Lower lobe of right lung (tissue), 2 donors: ENCODE results near the gene PROSER2. TPM values are rescaled to one million over a fixed set of nuclear protein-coding genes. Genes with fewer than 3 reads are reported as not detected.

Experiments
- ATAC-seq, 2 donors: fragments of 200-7000 bp; cut with Tn5 transposase; one replicate each; pipeline ENCODE4 v1.9.1; 2020 to 2022; ENCODE audit warnings: mild to moderate bottlenecking in 2 of 2, moderate library complexity in 2 of 2
- DNase-seq: peaks from one replicate; pipeline ENCODE4 v3.0.0-alpha.2; 2020
- H3K27ac ChIP-seq: fragments of 200-600 bp; one replicate; pipeline ENCODE4 v1.8.0; 2022
- H3K27me3 ChIP-seq: fragments of 200-600 bp; one replicate; pipeline ENCODE4 v1.8.0; 2022; ENCODE audit warnings: low read depth
- H3K36me3 ChIP-seq: fragments of 200-600 bp; one replicate; pipeline ENCODE4 v1.8.0; 2022; ENCODE audit warnings: mild to moderate bottlenecking
- H3K4me1 ChIP-seq: fragments of 200-600 bp; one replicate; pipeline ENCODE4 v1.8.0; 2022
- H3K4me3 ChIP-seq: fragments of 200-600 bp; one replicate; pipeline ENCODE4 v1.8.0; 2022; ENCODE audit warnings: mild to moderate bottlenecking
- H3K9me3 ChIP-seq: fragments of 200-600 bp; one replicate; pipeline ENCODE4 v1.8.0; 2022
- CTCF ChIP-seq: fragments of 200-600 bp; IDR thresholded peaks from one replicate; pipeline ENCODE4 v1.8.0; 2022; ENCODE audit warnings: antibody characterized with exemption, mild to moderate bottlenecking
- intact Hi-C: fragments of 100-400 bp; cut with DNase I; formaldehyde crosslinking; loops from one replicate; pipeline ENCODE4 v1.11.0; 2022
- total RNA-seq: library from RNA; stranded (reverse); fragmentation: NEBNext Ultra II Directional; extraction: Animal tissue kit (Norgen Biotek cat#: 25700); gene quantifications from one replicate; pipeline ENCODE4 v1.2.1, GENCODE V29; 2021
- donor health status: DM: no; HTN: yes; CAD: no; lungs with severe emphysema.

PROSER2 gene
- total RNA-seq, 1 donor from 2014 or later, result 18.0 TPM

- H3K27ac ChIP-seq, result no peak overlapping the region
- ATAC-seq, result no peak
- H3K36me3 ChIP-seq, result peaks cover 42% of the 10 kb centered on the region
- no peak for DNase-seq
- intact Hi-C loops, result no loop called here
- no peaks in the 10 kb centered on the region for H3K9me3 ChIP-seq
- peaks cover 15% of the 10 kb centered on the region for H3K4me1 ChIP-seq
- no peaks in the 10 kb centered on the region for H3K27me3 ChIP-seq
- no peak overlapping the region for H3K4me3 ChIP-seq
- TF ChIP-seq CTCF, result no peak
Measured at GRCh38 chr10:11869219-11869618, 46.1 kb downstream of the PROSER2 start.

- TF ChIP-seq CTCF, result no peak
- Histone ChIP-seq H3K9me3 (no peaks in the 10 kb centered on the region), H3K4me1 (peaks cover 22% of the 10 kb centered on the region), H3K36me3 (peaks cover 42% of the 10 kb centered on the region), H3K27me3 (no peaks in the 10 kb centered on the region), H3K27ac (no peak overlapping the region), H3K4me3 (no peak overlapping the region)
- ATAC-seq (no peak), DNase-seq (no peak)
- intact Hi-C loops, result no loop called here
Measured at GRCh38 chr10:11869743-11870460, 46.7 kb downstream of the PROSER2 start.

GRCh38 chr10:11870461-11870780 is 47.3 kb downstream of the PROSER2 start:
- Histone ChIP-seq H3K4me1 (peaks cover 27% of the 10 kb centered on the region), H3K27ac (no peak overlapping the region), H3K27me3 (no peaks in the 10 kb centered on the region), H3K36me3 (peaks cover 41% of the 10 kb centered on the region), H3K9me3 (no peaks in the 10 kb centered on the region), H3K4me3 (no peak overlapping the region)
- ATAC-seq (no peak), DNase-seq (no peak)
- TF ChIP-seq CTCF, result no peak
- intact Hi-C loops, result no loop called here

DNA sequence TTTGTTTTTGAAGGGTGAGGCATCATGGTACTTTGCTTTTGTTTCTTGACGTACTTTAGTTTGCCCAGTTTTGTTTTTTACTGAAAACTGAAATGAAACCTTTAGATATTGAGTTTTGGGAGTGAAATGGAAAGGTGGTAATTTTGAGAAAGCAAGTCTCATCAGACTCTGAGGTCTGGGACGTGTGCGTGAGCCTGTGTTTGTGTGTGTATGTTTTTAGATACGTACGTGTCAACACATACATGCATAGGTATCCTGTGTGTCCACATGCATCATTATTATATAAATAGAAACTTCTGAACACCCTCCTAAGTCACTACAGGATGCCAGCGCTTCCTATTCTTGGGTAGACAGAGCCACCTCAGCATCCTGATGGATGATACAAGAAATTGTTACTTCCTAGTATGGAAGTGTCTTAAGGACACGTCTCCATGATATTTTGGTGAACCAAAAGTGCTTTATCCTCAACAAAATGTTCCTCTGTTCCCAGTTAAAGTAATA is 47.8 kb downstream of the PROSER2 start:
- H3K4me1 ChIP-seq, result peaks cover 33% of the 10 kb centered on the region
- H3K9me3 ChIP-seq, result no peaks in the 10 kb centered on the region
- no peaks in the 10 kb centered on the region for H3K27me3 ChIP-seq
- peaks cover 36% of the 10 kb centered on the region for H3K36me3 ChIP-seq
- no peak for ATAC-seq
- H3K4me3 ChIP-seq, result no peak overlapping the region
- TF ChIP-seq CTCF, result no peak
- H3K27ac ChIP-seq, result no peak overlapping the region
- intact Hi-C loops, result no loop called here
- no peak for DNase-seq

- ATAC-seq (no peak), DNase-seq (no peak)
- Histone ChIP-seq H3K27me3 (no peaks in the 10 kb centered on the region), H3K9me3 (no peaks in the 10 kb centered on the region), H3K4me3 (no peak overlapping the region), H3K27ac (no peak overlapping the region), H3K36me3 (peaks cover 34% of the 10 kb centered on the region), H3K4me1 (peaks cover 37% of the 10 kb centered on the region)
- no peak for TF ChIP-seq CTCF
- intact Hi-C loops, result no loop called here
Measured at GRCh38 chr10:11871466-11871865, 48.3 kb downstream of the PROSER2 start.
